ENCODE results near the gene TSPEAR. TPM values are rescaled to one million over a fixed set of nuclear protein-coding genes. Genes with fewer than 3 reads are reported as not detected.
"Not testable (repeated sequence)": the region's sequence is repeated elsewhere in the genome, so short reads cannot be mapped to it uniquely, and the experiment has no call there.

Gene TSPEAR
- total RNA-seq, 1 donor from 2014 or later, result not detected

- DNase-seq (ENCODE audit: low read depth), result no peak
Measured at GRCh38 chr21:44589094-44589493, 122.3 kb downstream of the TSPEAR start.

GRCh38 chr21:44585892-44586291, 125.5 kb downstream of the TSPEAR start:
- DNase-seq (ENCODE audit: low read depth), result no peak

- no peak for DNase-seq (ENCODE audit: low read depth)
Measured at GRCh38 chr21:44583800-44584147, 127.6 kb downstream of the TSPEAR start.

GRCh38 chr21:44583089-44583799, 128.1 kb downstream of the TSPEAR start:
- no peak for DNase-seq (ENCODE audit: low read depth)

GRCh38 chr21:44582055-44582454, 129.3 kb downstream of the TSPEAR start:
- DNase-seq (ENCODE audit: low read depth), result no peak

GRCh38 chr21:44581158-44581557, 130.2 kb downstream of the TSPEAR start:
- DNase-seq (ENCODE audit: low read depth), result no peak

GRCh38 chr21:44580231-44580821, 131.0 kb downstream of the TSPEAR start, which contains the start of gene KRTAP10-5:
TSS of gene KRTAP10-5 (minus strand) at chr21:44580604. CDS start at chr21:44580578, 26 bp downstream.
- not testable (repeated sequence) for DNase-seq (ENCODE audit: low read depth)

- no peak for DNase-seq (ENCODE audit: low read depth)
Measured at GRCh38 chr21:44579833-44580144, 131.6 kb downstream of the TSPEAR start.

- DNase-seq (ENCODE audit: low read depth), result no peak
Measured at GRCh38 chr21:44579056-44579832, 132.1 kb downstream of the TSPEAR start.

- no peak for DNase-seq (ENCODE audit: low read depth)
Measured at GRCh38 chr21:44578371-44579055, 132.9 kb downstream of the TSPEAR start.

GRCh38 chr21:44576025-44576420, 135.3 kb downstream of the TSPEAR start:
- DNase-seq (ENCODE audit: low read depth), result no peak

GRCh38 chr21:44575307-44576024, 135.9 kb downstream of the TSPEAR start:
- no peak for DNase-seq (ENCODE audit: low read depth)

- DNase-seq (ENCODE audit: low read depth), result no peak
Measured at GRCh38 chr21:44574457-44575306, 136.7 kb downstream of the TSPEAR start.

- not testable (repeated sequence) for DNase-seq (ENCODE audit: low read depth)
Measured at GRCh38 chr21:44573630-44574456, 137.5 kb downstream of the TSPEAR start, which contains the start of gene KRTAP10-4. TSS of gene KRTAP10-4 (plus strand) at chr21:44573729. CDS start at chr21:44573759, 30 bp downstream.

- DNase-seq (ENCODE audit: low read depth), result no peak
Measured at GRCh38 chr21:44572959-44573583, 138.3 kb downstream of the TSPEAR start.

GRCh38 chr21:44571844-44572782, 139.3 kb downstream of the TSPEAR start:
- no peak for DNase-seq (ENCODE audit: low read depth)

GRCh38 chr21:44571296-44571695, 140.1 kb downstream of the TSPEAR start:
- DNase-seq (ENCODE audit: low read depth), result no peak
